ENCODE measurements around the gene PIK3C2G.
"Not testable (repeated sequence)": the region's sequence is repeated elsewhere in the genome, so short reads cannot be mapped to it uniquely, and the experiment has no call there.

The PIK3C2G gene

DNA sequence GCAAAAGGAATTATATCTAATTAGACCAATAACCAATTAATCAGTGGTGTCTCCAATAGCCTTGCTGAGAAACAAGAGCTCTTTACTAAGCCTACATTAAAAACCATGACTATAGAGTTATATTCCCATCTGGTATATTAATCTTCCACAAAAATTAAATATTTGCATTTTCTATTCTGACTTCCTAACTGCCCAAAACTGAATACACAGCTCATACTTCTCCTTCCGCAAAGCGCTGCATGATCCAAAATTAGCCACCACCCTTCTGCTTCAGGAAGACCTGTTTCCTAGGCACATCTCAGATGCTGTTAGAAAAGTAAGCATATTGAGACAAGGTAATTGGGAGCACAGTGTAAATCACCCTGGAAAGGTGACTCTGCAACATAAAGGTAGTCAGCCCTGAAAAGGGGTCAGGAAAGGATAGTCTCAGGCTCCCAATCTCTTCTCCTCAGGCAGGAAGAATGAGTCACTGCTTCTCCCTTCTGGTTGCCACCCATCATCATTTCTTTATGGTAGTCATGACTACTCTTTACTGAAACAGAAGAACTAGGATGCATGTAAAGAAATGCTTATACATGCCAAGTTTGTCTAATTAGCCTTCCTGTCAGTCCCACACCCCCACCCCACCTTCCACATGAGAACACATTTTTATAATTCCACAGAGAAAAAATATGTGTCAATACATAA is 422.2 kb downstream of the PIK3C2G start:
- H3K4me1 ChIP-seq (ENCODE audit: low read depth, poor library complexity, severe bottlenecking), result no peaks in the 10 kb centered on the region
- H3K9ac ChIP-seq, result no peak overlapping the region
- H3K4me3 ChIP-seq (IDR thresholded peaks at IDR 0.05; ENCODE audit: insufficient read depth, low read depth, low read length), result no peak overlapping the region
- no peak overlapping the region for H3K4me2 ChIP-seq
- TF ChIP-seq, protein P1, sequence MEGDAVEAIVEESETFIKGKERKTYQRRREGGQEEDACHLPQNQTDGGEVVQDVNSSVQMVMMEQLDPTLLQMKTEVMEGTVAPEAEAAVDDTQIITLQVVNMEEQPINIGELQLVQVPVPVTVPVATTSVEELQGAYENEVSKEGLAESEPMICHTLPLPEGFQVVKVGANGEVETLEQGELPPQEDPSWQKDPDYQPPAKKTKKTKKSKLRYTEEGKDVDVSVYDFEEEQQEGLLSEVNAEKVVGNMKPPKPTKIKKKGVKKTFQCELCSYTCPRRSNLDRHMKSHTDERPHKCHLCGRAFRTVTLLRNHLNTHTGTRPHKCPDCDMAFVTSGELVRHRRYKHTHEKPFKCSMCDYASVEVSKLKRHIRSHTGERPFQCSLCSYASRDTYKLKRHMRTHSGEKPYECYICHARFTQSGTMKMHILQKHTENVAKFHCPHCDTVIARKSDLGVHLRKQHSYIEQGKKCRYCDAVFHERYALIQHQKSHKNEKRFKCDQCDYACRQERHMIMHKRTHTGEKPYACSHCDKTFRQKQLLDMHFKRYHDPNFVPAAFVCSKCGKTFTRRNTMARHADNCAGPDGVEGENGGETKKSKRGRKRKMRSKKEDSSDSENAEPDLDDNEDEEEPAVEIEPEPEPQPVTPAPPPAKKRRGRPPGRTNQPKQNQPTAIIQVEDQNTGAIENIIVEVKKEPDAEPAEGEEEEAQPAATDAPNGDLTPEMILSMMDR (conservative IDR thresholded peaks at IDR 0.05; ENCODE audit: low read depth, low read length), result no peak
- H4K20me1 ChIP-seq (ENCODE audit: insufficient read depth), result no peaks in the 10 kb centered on the region
- H3K27me3 ChIP-seq (ENCODE audit: insufficient read depth, low read depth), result no peaks in the 10 kb centered on the region
- H3K79me2 ChIP-seq (ENCODE audit: insufficient read depth, low read depth), result no peaks in the 10 kb centered on the region
- H3K36me3 ChIP-seq (ENCODE audit: insufficient read depth), result no peaks in the 10 kb centered on the region
- no peak overlapping the region for H2AFZ ChIP-seq (ENCODE audit: low read depth)
- H3K27ac ChIP-seq, result no peak overlapping the region

DNA sequence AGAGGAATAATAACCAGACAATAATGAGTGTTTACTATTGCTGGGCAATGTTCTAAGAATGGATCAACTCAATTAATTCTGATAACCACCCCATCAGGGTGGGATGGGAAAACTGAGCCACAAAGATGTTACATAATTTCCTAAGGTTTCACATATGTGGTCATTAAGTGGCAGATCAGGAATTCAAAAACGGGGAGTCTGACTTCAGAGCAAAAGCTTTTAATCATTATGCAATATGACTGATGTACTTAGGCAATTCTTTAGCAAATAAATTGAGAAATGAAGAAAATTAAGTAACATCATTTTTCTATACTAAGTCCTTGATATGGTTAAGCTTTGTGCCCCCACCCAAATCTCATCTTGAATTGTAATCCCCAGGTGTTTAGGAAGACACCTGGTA is 423.1 kb downstream of the PIK3C2G start:
- H3K4me3 ChIP-seq (IDR thresholded peaks at IDR 0.05; ENCODE audit: insufficient read depth, low read depth, low read length), result no peak overlapping the region

DNA sequence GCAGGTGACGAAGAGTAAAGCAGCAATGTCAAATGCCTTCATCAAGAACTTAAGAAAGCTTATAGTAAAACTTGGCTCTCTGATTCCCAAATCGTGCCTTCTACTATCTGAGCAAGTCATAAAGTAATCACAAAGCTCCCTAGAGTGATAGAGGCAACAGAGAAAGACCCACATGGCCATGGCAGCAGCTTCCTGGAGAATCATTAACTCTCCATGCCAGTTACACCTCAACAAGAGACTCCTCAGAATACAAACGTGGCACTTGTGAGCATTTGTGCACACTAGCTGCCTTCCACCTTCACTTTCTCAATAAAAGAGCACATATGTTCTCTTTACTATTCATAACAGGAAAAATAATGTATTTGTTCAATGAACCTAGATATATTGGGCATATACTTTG is 428.5 kb downstream of the PIK3C2G start:
- TF ChIP-seq, protein P1 (conservative IDR thresholded peaks at IDR 0.05; ENCODE audit: low read depth, low read length), result no peak
- H3K27ac ChIP-seq, result no peak overlapping the region
- H3K4me3 ChIP-seq (IDR thresholded peaks at IDR 0.05; ENCODE audit: insufficient read depth, low read depth, low read length), result no peak overlapping the region
- no peaks in the 10 kb centered on the region for H3K27me3 ChIP-seq (ENCODE audit: insufficient read depth, low read depth)
- H3K79me2 ChIP-seq (ENCODE audit: insufficient read depth, low read depth), result no peaks in the 10 kb centered on the region
- no peaks in the 10 kb centered on the region for H3K4me1 ChIP-seq (ENCODE audit: low read depth, poor library complexity, severe bottlenecking)
- no peaks in the 10 kb centered on the region for H3K36me3 ChIP-seq (ENCODE audit: insufficient read depth)
- no peak overlapping the region for H3K9ac ChIP-seq
- H3K4me2 ChIP-seq, result no peak overlapping the region
- H2AFZ ChIP-seq (ENCODE audit: low read depth), result no peak overlapping the region
- no peaks in the 10 kb centered on the region for H4K20me1 ChIP-seq (ENCODE audit: insufficient read depth)

More for the DNA sequence above, 423.1 kb downstream of the PIK3C2G start:
- Histone ChIP-seq H3K79me2 (ENCODE audit: insufficient read depth, low read depth) (no peaks in the 10 kb centered on the region), H4K20me1 (ENCODE audit: insufficient read depth) (no peaks in the 10 kb centered on the region), H2AFZ (ENCODE audit: low read depth) (no peak overlapping the region), H3K4me1 (ENCODE audit: low read depth, poor library complexity, severe bottlenecking) (no peaks in the 10 kb centered on the region), H3K27ac (no peak overlapping the region), H3K9ac (no peak overlapping the region), H3K27me3 (ENCODE audit: insufficient read depth, low read depth) (no peaks in the 10 kb centered on the region), H3K36me3 (ENCODE audit: insufficient read depth) (no peaks in the 10 kb centered on the region), H3K4me2 (no peak overlapping the region)
- TF ChIP-seq, protein P1 (conservative IDR thresholded peaks at IDR 0.05; ENCODE audit: low read depth, low read length), result no peak

DNA sequence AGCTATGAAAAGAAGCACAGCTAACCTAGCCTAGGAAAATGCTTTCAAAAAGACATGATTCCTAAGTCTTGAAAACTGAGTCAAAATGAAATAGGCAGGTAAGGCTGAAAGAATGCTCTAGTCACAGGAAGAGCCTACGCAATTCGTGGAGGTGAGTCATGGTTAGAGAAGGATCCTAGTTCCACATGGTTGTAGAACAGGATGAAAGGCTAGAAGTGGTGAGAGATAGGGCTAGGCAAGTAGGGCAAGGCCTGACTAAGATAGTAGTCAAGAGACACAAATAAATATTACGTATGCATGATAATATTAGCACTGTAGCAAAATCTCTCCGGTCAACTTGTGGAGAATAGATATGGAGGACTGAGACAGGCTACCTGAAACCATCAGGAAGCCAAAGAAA is 429.3 kb downstream of the PIK3C2G start:
- H4K20me1 ChIP-seq (ENCODE audit: insufficient read depth), result no peaks in the 10 kb centered on the region
- no peak overlapping the region for H3K27ac ChIP-seq
- no peak overlapping the region for H2AFZ ChIP-seq (ENCODE audit: low read depth)
- no peak overlapping the region for H3K9ac ChIP-seq
- TF ChIP-seq, protein P1 (conservative IDR thresholded peaks at IDR 0.05; ENCODE audit: low read depth, low read length), result no peak
- H3K36me3 ChIP-seq (ENCODE audit: insufficient read depth), result no peaks in the 10 kb centered on the region
- no peak overlapping the region for H3K4me3 ChIP-seq (IDR thresholded peaks at IDR 0.05; ENCODE audit: insufficient read depth, low read depth, low read length)
- H3K79me2 ChIP-seq (ENCODE audit: insufficient read depth, low read depth), result no peaks in the 10 kb centered on the region
- no peaks in the 10 kb centered on the region for H3K4me1 ChIP-seq (ENCODE audit: low read depth, poor library complexity, severe bottlenecking)
- H3K27me3 ChIP-seq (ENCODE audit: insufficient read depth, low read depth), result no peaks in the 10 kb centered on the region
- H3K4me2 ChIP-seq, result no peak overlapping the region

DNA sequence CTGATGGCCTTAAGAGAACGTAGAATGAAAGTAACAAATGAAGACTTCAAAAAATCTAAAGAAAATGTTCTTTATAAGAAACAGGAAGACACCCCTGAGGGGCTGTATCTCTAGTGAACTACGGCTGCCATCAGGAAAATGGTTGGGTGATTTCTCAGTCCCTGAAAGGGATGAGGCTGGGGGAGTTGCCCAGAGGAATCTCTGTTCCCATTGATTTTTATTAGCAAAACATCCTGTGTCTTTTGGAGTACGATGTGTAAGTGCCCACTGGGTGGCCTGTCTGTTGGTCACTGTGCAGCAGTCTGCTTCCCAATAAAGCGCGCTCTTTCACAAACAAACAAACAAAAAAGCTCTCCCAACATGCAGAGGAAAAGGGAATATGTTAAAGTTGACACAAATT is 432.7 kb downstream of the PIK3C2G start:
- H3K9ac ChIP-seq; H3K27ac ChIP-seq; H4K20me1 ChIP-seq (ENCODE audit: insufficient read depth); H3K4me1 ChIP-seq (ENCODE audit: low read depth, poor library complexity, severe bottlenecking); H3K4me3 ChIP-seq (IDR thresholded peaks at IDR 0.05; ENCODE audit: insufficient read depth, low read depth, low read length); H3K79me2 ChIP-seq (ENCODE audit: insufficient read depth, low read depth); H3K36me3 ChIP-seq (ENCODE audit: insufficient read depth); H3K4me2 ChIP-seq; H2AFZ ChIP-seq (ENCODE audit: low read depth); H3K27me3 ChIP-seq (ENCODE audit: insufficient read depth, low read depth): not testable (repeated sequence)

Measured in KMS-11 (cell line).